Esophagus (tissue), 2 donors: ENCODE measurements around the gene BBX. TPM values are rescaled to one million over a fixed set of nuclear protein-coding genes. Genes with fewer than 3 reads are reported as not detected.

ENCODE experiments used
- H3K27ac ChIP-seq, 2 donors: one replicate each; pipeline ENCODE4 v1.5.1; 2013; ENCODE audit warnings: low read depth in 2 of 2, mild to moderate bottlenecking in 2 of 2, inconsistent platforms in 1 of 2, low read length in 1 of 2, moderate library complexity in 1 of 2
- H3K27me3 ChIP-seq, 2 donors: one replicate each; pipeline ENCODE4 v1.6.1; 2013; ENCODE audit warnings: low read length in 2 of 2, control low read depth in 1 of 2, mild to moderate bottlenecking in 1 of 2; ENCODE audit not compliant: insufficient read depth in 2 of 2, control insufficient read depth in 1 of 2
- H3K36me3 ChIP-seq, 2 donors: one replicate each; pipeline ENCODE4 v1.6.1; 2013; ENCODE audit warnings: low read length in 1 of 2; ENCODE audit not compliant: control insufficient read depth in 2 of 2, insufficient read depth in 2 of 2
- H3K4me1 ChIP-seq, 2 donors: one replicate each; pipeline ENCODE4 v1.6.1; 2013; ENCODE audit warnings: low read length in 1 of 2; ENCODE audit not compliant: control insufficient read depth in 2 of 2, insufficient read depth in 2 of 2
- H3K4me3 ChIP-seq, 2 donors: one replicate each; pipeline ENCODE4 v1.5.1; 2013; ENCODE audit warnings: low read length in 2 of 2, mild to moderate bottlenecking in 2 of 2, low read depth in 1 of 2, moderate library complexity in 1 of 2
- H3K9me3 ChIP-seq, 2 donors: one replicate each; pipeline ENCODE4 v1.6.1; 2013; ENCODE audit warnings: mild to moderate bottlenecking in 2 of 2, low read depth in 1 of 2, low read length in 1 of 2, moderate library complexity in 1 of 2; ENCODE audit not compliant: control insufficient read depth in 2 of 2, insufficient read depth in 1 of 2
- WGBS, 2 donors: extraction: QIAGEN DNeasy Blood & Tissue Kit; methylation state at CpG; one replicate each; pipeline ENCODE4 v1.1.7; 2013; 5-methylcytosine and 5-hydroxymethylcytosine counted together
- polyA plus RNA-seq, 2 donors: library from polyadenylated mRNA; stranded (reverse); fragments of 200-250 nt; gene quantifications; one replicate each; pipeline ENCODE4 v1.2.3, GENCODE V29; 2013
- donor health status: healthy with polysubstance abuse.
- donor health status: Bipolar disorder and iron deficiency.

Gene BBX
- polyA plus RNA-seq, 2 donors: 3.4 to 4.7 TPM

- no peaks in the 10 kb centered on the region for H3K27me3 ChIP-seq
- no peaks in the 10 kb centered on the region for H3K9me3 ChIP-seq
- H3K4me3 ChIP-seq: no peak overlapping the region
- no peak overlapping the region for H3K27ac ChIP-seq
- WGBS, 2 donors: 95 to 96% methylated on average over 9 of the region's 9 CpGs
- no peaks in the 10 kb centered on the region for H3K4me1 ChIP-seq
- no peaks in the 10 kb centered on the region for H3K36me3 ChIP-seq
Observed at GRCh38 chr3:107531917-107532469, 9.2 kb downstream of the BBX start.

- no peaks in the 10 kb centered on the region for H3K4me1 ChIP-seq
- WGBS, 2 donors: 84 to 85% methylated on average over 3 of the region's 3 CpGs
- H3K36me3 ChIP-seq: peaks cover 0 to 3% of the 10 kb centered on the region in 2 donors
- H3K9me3 ChIP-seq: no peaks in the 10 kb centered on the region
- H3K27me3 ChIP-seq: no peaks in the 10 kb centered on the region
- no peak overlapping the region for H3K4me3 ChIP-seq
- H3K27ac ChIP-seq: no peak overlapping the region
Observed at GRCh38 chr3:107540857-107541256, 18.1 kb downstream of the BBX start.

DNA sequence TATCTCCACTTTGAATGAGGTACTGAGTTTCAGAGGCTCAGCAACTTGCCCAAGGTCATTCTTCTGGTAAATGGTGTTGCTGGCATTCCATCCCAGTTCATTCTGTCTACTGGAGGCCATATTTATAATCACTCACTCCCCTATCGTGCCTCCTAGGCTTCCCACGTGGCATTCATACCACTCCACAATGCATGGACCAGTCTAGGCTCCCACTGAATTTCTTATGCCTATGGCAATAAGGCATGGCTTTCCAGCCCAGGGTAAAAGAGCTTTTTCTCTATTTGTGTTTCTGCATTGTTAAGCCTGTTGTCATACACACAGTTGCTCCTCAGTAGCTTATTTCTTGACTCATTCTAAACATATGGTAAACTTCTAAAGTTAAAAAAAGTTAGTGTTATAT lies 19.9 kb downstream of the BBX start:
- Histone ChIP-seq H3K9me3 (no peaks in the 10 kb centered on the region), H3K36me3 (peaks cover 0 to 3% of the 10 kb centered on the region in 2 donors), H3K4me1 (no peaks in the 10 kb centered on the region), H3K27ac (no peak overlapping the region), H3K27me3 (no peaks in the 10 kb centered on the region), H3K4me3 (no peak overlapping the region)
- WGBS, 2 donors: 76 to 78% methylated on average over 2 of the region's 2 CpGs

DNA sequence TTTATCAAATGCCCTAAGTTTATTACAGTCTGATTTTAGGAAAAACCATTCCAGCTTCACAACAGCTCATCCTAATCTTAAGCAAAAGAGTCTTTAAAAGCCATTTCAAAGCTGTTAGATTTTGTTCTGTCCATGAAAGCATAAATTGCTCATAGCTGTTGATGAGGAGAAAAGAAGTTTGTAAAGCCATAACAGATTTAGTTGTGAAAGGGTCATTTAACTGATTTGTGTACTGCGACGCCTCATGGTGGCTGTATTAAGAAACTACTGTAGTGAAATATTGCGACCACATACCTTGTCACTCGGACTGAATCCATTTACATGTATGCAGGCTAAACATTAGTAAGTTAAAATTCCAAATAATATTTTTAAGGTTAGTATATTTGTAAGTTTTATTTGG lies 20.9 kb downstream of the BBX start:
- H3K4me3 ChIP-seq: no peak overlapping the region
- no peaks in the 10 kb centered on the region for H3K9me3 ChIP-seq
- H3K4me1 ChIP-seq: no peaks in the 10 kb centered on the region
- H3K27me3 ChIP-seq: no peaks in the 10 kb centered on the region
- WGBS, 2 donors: 89% methylated on average over 4 of the region's 4 CpGs
- H3K36me3 ChIP-seq: peaks cover 0 to 3% of the 10 kb centered on the region in 2 donors
- H3K27ac ChIP-seq: no peak overlapping the region

GRCh38 chr3:107545680-107546120 lies 22.9 kb downstream of the BBX start:
- no peaks in the 10 kb centered on the region for H3K4me1 ChIP-seq
- H3K27me3 ChIP-seq: no peaks in the 10 kb centered on the region
- 52 to 85% methylated on average over 1 of the region's 1 CpG for whole genome bisulfite sequencing, 2 donors
- no peak overlapping the region for H3K27ac ChIP-seq
- H3K4me3 ChIP-seq: no peak overlapping the region
- peaks cover 0 to 3% of the 10 kb centered on the region in 2 donors for H3K36me3 ChIP-seq
- H3K9me3 ChIP-seq: no peaks in the 10 kb centered on the region

DNA sequence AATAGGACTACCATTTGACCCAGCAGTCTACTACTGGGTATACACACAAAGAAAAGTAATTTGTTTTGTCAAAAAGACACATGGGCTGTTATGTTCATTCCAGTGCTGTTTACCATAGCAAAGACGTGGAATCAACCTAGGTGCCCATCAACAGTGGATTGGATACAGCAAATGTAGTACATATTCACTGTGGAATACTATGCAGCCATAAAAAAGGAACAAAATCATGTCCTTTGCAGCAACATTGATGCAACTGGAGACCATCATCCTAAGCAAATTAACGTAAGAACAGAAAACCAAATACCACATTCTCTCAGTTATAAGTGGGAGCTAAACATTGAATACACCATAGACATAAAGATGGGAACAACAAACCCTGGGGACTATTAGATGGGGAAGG lies 25.8 kb downstream of the BBX start:
- no peaks in the 10 kb centered on the region for H3K27me3 ChIP-seq
- no peak overlapping the region for H3K27ac ChIP-seq
- no peaks in the 10 kb centered on the region for H3K4me1 ChIP-seq
- no peaks in the 10 kb centered on the region for H3K36me3 ChIP-seq
- no peak overlapping the region for H3K4me3 ChIP-seq
- 97 to 100% methylated on average over 2 of the region's 2 CpGs for WGBS, 2 donors
- no peaks in the 10 kb centered on the region for H3K9me3 ChIP-seq

- Histone ChIP-seq H3K36me3 (no peaks in the 10 kb centered on the region), H3K9me3 (no peaks in the 10 kb centered on the region), H3K27me3 (no peaks in the 10 kb centered on the region), H3K4me3 (no peak overlapping the region), H3K4me1 (peaks cover 0 to 2% of the 10 kb centered on the region in 2 donors), H3K27ac (no peak overlapping the region)
- 92% methylated on average over 3 of the region's 3 CpGs for WGBS, 2 donors
Observed at GRCh38 chr3:107555359-107555758, 32.6 kb downstream of the BBX start.

GRCh38 chr3:107557743-107558142 lies 35.0 kb downstream of the BBX start:
- H3K9me3 ChIP-seq: no peaks in the 10 kb centered on the region
- 90 to 96% methylated on average over 2 of the region's 2 CpGs for WGBS, 2 donors
- H3K27me3 ChIP-seq: no peaks in the 10 kb centered on the region
- H3K36me3 ChIP-seq: no peaks in the 10 kb centered on the region
- no peak overlapping the region for H3K4me3 ChIP-seq
- peaks cover 0 to 2% of the 10 kb centered on the region in 2 donors for H3K4me1 ChIP-seq
- H3K27ac ChIP-seq: no peak overlapping the region

GRCh38 chr3:107560166-107560565 lies 37.4 kb downstream of the BBX start:
- Histone ChIP-seq H3K27ac (no peak overlapping the region), H3K36me3 (no peaks in the 10 kb centered on the region), H3K4me3 (no peak overlapping the region), H3K27me3 (no peaks in the 10 kb centered on the region), H3K9me3 (no peaks in the 10 kb centered on the region), H3K4me1 (peaks cover 0 to 2% of the 10 kb centered on the region in 2 donors)
- WGBS, 2 donors: 69 to 87% methylated on average over 1 of the region's 1 CpG

- Histone ChIP-seq H3K4me1 (peaks cover 0 to 2% of the 10 kb centered on the region in 2 donors), H3K9me3 (no peaks in the 10 kb centered on the region), H3K36me3 (no peaks in the 10 kb centered on the region), H3K27ac (no peak overlapping the region), H3K4me3 (no peak overlapping the region), H3K27me3 (no peaks in the 10 kb centered on the region)
- 39 to 56% methylated on average over 6 of the region's 6 CpGs for WGBS, 2 donors
Observed at GRCh38 chr3:107561980-107562379, 39.2 kb downstream of the BBX start.
